GM19467 (cell line): ENCODE data around the gene KIAA1958.

Source experiments
- ATAC-seq: cut with Tn5 transposase; IDR thresholded peaks from one replicate; pipeline ENCODE4 v1.9.1; 2021; ENCODE audit warnings: mild to moderate bottlenecking, moderate library complexity; ENCODE audit not compliant: unreplicated experiment

The KIAA1958 gene

DNA sequence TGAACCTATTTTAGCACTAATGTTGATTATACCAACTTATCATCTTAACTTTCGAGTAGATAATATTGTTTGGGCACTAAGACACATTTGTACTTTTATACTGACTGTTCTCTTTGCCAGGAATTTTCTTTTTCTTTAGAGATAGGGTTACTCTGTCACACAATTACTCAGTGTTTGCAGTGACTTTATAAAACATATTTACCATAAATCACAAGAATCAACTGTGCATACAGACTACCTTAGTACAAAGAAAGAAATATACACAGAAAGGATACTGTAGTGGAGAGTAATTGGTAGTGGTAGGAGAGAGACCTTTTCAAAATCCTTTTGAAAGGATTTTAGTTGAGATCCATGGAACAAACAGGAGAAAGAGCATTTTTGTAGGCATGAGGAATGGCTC lies 40.3 kb downstream of the KIAA1958 start:
- no peak for ATAC-seq

DNA sequence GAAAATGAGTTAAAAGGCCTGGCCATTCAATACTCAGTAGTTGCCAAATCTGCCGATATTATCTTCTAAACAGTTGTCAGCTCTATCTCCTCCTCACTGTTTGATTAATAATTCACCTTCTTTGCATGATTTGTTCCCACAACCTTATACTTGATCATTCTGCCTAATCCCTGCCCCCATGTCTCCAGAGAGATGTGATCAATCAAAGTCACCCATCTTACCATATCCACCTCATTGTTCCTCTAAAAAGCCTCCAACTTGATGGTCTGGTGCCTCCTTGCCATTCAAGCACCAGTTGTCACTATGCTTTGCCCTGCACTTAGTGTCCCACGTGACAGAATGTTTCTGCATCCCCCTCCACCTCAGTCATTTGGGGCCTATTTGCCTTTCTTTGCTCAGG lies 41.3 kb downstream of the KIAA1958 start:
- ATAC-seq, result no peak

DNA sequence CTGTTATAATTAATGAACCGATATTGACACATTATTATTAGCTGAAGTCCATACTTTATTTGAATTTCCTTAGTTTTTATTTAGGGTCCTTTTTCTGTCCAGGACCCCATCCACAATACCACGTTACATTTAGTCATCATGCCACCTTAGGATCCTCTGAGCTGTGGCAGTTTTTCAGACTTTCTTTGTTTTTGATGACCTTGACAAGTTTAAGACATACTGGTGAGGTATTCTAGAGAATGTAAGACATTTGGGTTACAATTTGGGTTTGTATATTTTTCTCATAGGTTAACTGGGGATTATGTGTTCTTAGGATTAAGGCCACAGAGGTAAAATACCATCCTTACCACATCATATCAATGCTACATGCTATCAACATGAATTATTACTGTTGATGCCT lies 42.7 kb downstream of the KIAA1958 start:
- no peak for ATAC-seq

- ATAC-seq, result no peak
These were observed 44.2 kb downstream of the KIAA1958 start for GRCh38 chr9:112530751-112531205.

DNA sequence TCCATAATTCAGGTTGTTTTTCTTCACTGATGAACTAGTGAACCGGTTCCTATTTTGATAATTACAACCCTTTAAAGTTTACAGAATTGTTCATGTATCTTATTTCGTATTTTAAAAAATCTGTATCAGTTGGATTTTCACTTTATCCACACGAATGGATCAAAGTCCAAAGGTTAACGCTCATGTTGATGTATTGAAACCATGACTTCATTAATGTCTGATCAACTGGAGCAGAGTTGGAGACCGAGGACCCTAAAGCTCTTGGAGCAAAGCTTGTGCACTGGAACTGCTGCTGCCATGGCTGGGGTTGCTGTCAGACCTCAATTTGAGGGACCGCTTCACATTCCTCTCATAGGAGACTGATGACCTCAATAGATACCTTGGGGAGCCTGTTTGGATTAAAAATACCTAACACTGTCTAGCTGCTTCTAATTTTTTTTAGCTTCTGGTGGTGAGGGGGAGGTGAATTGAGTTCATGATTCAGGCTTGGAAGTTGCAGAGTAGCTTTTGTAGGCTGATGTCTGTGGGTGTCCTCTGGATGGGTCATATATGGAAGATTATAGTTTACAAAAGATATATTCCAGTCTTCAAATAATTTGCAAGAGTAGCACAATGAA lies 45.1 kb downstream of the KIAA1958 start:
- no peak for ATAC-seq

- ATAC-seq, result no peak
These were observed 45.8 kb downstream of the KIAA1958 start for GRCh38 chr9:112532427-112532826.

DNA sequence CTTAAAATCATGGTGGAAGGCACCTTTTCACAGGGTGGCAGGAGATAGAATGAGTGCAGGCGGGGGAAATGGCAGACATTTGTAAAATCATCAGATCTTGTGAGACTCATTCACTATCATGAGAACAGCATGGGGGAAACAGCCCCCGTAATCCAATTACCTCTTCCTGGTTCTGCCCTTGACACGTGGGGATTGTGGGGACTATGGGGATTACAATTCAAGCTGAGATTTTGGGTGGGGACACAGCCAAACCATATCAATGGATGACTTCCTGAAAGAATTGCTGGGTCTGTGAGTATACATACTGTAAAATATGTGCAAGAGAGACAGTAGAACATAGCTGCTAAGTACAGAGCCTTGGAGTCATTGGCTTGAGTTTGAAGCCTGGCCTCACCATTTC lies 47.0 kb downstream of the KIAA1958 start:
- no peak for ATAC-seq

GRCh38 chr9:112535301-112535700 lies 48.7 kb downstream of the KIAA1958 start:
- no peak for ATAC-seq

- no peak for ATAC-seq
These were observed 49.2 kb downstream of the KIAA1958 start for GRCh38 chr9:112535811-112536210.

- no peak for ATAC-seq
These were observed 50.9 kb downstream of the KIAA1958 start for GRCh38 chr9:112537561-112537960.

DNA sequence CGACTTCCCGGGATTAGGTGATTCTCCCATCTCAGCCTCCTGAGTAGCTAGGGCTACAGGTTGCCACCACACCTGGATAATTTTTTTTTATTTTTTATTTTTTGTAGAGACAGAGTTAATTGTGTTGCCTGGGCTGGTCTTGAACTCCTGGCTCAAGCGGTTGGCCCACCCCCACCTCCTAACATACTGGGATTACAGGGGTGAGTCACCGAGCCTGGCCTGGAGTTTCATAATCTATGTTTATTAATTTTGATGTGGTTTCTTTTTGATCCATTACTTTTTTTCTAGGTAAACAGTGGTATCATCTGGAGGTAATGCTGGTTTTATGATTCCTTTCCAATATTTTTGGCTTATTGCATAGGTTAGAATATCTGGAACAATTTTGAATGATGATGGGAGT lies 54.2 kb downstream of the KIAA1958 start:
- no peak for ATAC-seq

GRCh38 chr9:112541685-112542084 lies 55.1 kb downstream of the KIAA1958 start:
- no peak for ATAC-seq

- ATAC-seq, result no peak
These were observed 56.1 kb downstream of the KIAA1958 start for GRCh38 chr9:112542593-112543292.

DNA sequence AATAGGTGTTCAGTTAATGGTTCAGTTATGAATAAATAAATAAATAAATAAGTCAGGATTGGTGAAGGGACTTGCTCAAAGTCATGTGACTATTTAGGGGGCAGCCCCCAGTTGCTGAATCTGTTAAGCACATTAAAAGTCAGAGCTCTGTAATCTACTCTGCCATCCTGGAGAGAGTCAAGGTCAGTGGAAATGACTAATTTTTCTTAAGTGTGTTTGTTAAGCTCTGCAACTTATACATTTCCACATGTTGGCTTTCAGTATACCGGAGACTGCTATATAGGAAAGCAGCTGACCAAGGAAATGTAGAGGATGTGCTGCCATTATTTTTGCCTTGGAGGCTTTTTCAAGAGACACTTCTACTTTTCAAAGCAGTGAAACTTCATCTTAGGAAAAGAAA lies 57.9 kb downstream of the KIAA1958 start:
- ATAC-seq, result no peak

- ATAC-seq, result no peak
These were observed 58.6 kb downstream of the KIAA1958 start for GRCh38 chr9:112545237-112545636.

GRCh38 chr9:112546149-112547012 lies 59.8 kb downstream of the KIAA1958 start:
- ATAC-seq, result no peak

- no peak for ATAC-seq
These were observed 61.4 kb downstream of the KIAA1958 start for GRCh38 chr9:112548051-112548440.

GRCh38 chr9:112548836-112549595 lies 62.4 kb downstream of the KIAA1958 start:
- ATAC-seq, result no peak

DNA sequence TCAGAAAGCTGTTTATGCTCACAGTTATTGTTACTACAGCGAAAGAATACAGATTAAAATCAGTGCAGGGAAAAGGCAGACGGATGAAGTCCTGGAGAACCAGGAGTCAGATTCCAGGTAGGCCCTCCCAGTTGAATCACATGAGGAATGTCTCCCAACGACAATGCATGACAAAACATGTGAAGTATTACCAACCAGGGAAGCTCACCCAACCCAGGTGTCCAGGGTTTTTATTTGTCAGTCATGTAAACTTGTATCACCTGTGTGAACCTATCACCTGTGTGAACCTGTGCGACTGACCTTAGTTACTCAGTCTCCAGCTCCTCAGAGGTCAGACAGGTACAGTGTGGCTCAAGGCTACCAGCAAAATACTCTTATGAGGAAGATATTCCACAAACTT lies 63.9 kb downstream of the KIAA1958 start:
- ATAC-seq, result no peak

- ATAC-seq, result no peak
These were observed 65.0 kb downstream of the KIAA1958 start for GRCh38 chr9:112551641-112552040.
